ENCODE results near the gene NBEA.

DNA sequence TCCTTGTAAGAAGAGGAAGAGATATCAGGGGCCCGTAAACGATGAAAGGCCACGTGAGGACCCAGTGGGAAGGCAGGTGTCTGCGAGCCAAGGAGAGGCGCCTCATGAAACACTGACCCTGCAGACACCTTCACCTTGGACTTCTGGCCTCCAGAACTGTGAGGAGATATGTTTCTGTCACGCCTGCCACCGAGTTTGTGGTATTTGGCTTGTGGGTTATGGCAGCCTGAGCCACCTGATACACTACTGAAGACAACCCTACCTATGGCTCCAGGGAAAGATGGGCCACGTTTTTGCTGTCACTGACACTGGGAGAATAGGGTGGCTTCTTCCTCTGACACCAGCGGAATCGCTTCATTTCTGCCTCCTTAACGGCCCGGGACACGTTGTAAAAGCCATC, 752.0 kb downstream of the NBEA start:
- TF ChIP-seq REST (IDR thresholded peaks at IDR 0.05; ENCODE audit: low read depth): no peak
- no peak for TF ChIP-seq TAF1 (IDR thresholded peaks at IDR 0.05; ENCODE audit: low read depth)
- no peak for TF ChIP-seq TCF12 (IDR thresholded peaks at IDR 0.05; ENCODE audit: low read depth)
- TF ChIP-seq, protein P1, sequence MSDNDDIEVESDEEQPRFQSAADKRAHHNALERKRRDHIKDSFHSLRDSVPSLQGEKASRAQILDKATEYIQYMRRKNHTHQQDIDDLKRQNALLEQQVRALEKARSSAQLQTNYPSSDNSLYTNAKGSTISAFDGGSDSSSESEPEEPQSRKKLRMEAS (IDR thresholded peaks at IDR 0.05): no peak

Data from Ishikawa (cell line).